HCT116 (cell line): ENCODE results near the gene VRTN. TPM values are rescaled to one million over a fixed set of nuclear protein-coding genes. Genes with fewer than 3 reads are reported as not detected.

Experiments
- ATAC-seq: fragments of 200-7000 bp; cut with Tn5 transposase; 2 replicates; pipeline ENCODE4 v1.9.1; 2020; ENCODE audit warnings: mild to moderate bottlenecking, moderate library complexity
- BruUV-seq: library from RNA; stranded (reverse); fragments of 400-500 nt; replicated peaks from 2 replicates; lab custom pipeline; 2021; lab: Mats Ljungman, UMichigan
- CTCF ChIA-PET: fragments of 300-600 bp; sonication (Branson Sonifier 250); formaldehyde crosslinking; loops from one replicate; lab custom pipeline; 2021; ENCODE audit warnings: antibody characterized with exemption; lab: Charles Lee
- POLR2A ChIA-PET: fragments of 300-600, 350-600 bp; sonication (Branson Sonifier 250); formaldehyde crosslinking; loops from one replicate; lab custom pipeline; 2021; ENCODE audit warnings: antibody characterized with exemption; lab: Charles Lee
- RAD21 ChIA-PET, 2 experiments: fragments of 300-600 bp; sonication (Branson Sonifier 250); formaldehyde crosslinking; loops; one replicate each; lab custom pipeline; 2023; ENCODE audit warnings: low total read pairs in 2 of 2; ENCODE audit not compliant: uncharacterized antibody in 2 of 2, unreplicated experiment in 2 of 2, low non-redundant PET in 1 of 2; lab: Charles Lee
- DNase-seq: peaks from one replicate; pipeline ENCODE4 v3.0.0-alpha.2; 2010; ENCODE audit warnings: low read depth, low spot score
- H2AFZ ChIP-seq: fragments of 200-600 bp; shearing (Covaris generic), sonication (generic); 2 replicates; pipeline ENCODE4 v1.6.1; 2017; ENCODE audit warnings: low read depth, mixed run types, mixed read lengths, antibody characterized with exemption, low read length; ENCODE audit not compliant: poor library complexity, severe bottlenecking
- H3K27ac ChIP-seq: 2 replicates; pipeline ENCODE4 v1.5.1; 2012; ENCODE audit warnings: low read depth, low read length
- H3K27me3 ChIP-seq: fragments of 200-600 bp; sonication (generic); 2 replicates; pipeline ENCODE4 v1.6.1; 2016; ENCODE audit warnings: mixed run types, low read length, mixed read lengths; ENCODE audit not compliant: insufficient read depth
- H3K36me3 ChIP-seq, 2 experiments: fragments of 200-500 bp in 1 of 2; fragments of 200-600 bp in 1 of 2; sonication (Bioruptor generic) in 1 of 2; sonication (generic) in 1 of 2; 2 replicates each; pipeline versions ENCODE4 v1.5.1 to v1.6.1; 2014 to 2016; ENCODE audit warnings: low read length in 2 of 2, inconsistent platforms in 1 of 2, mixed read lengths in 1 of 2, mixed run types in 1 of 2; ENCODE audit not compliant: insufficient read depth in 2 of 2, control insufficient read depth in 1 of 2
- H3K4me1 ChIP-seq, 2 experiments: fragments of 200-600 bp in 1 of 2; sonication (generic) in 1 of 2; 2 replicates each; pipeline versions ENCODE4 v1.5.1 to v1.6.1; 2012 to 2017; ENCODE audit warnings: low read length in 2 of 2, inconsistent platforms in 1 of 2, mild to moderate bottlenecking in 1 of 2, mixed read lengths in 1 of 2, mixed run types in 1 of 2, moderate library complexity in 1 of 2; ENCODE audit not compliant: insufficient read depth in 2 of 2, control insufficient read depth in 1 of 2
- H3K4me2 ChIP-seq: fragments of 200-600 bp; sonication (generic); 2 replicates; pipeline ENCODE4 v1.6.1; 2017; ENCODE audit warnings: mixed run types, low read length, mixed read lengths
- H3K4me3 ChIP-seq, 2 experiments: fragments of 200-600 bp in 1 of 2; sonication (generic) in 1 of 2; replicated peaks in 1 of 2; 2 replicates each; pipeline ENCODE4 v1.5.1; 2011 to 2016; ENCODE audit warnings: low read length in 2 of 2, control low read depth in 1 of 2, low read depth in 1 of 2, mild to moderate bottlenecking in 1 of 2, mixed read lengths in 1 of 2, mixed run types in 1 of 2
- H3K79me2 ChIP-seq: fragments of 200-600 bp; sonication (generic); 2 replicates; pipeline ENCODE4 v1.6.1; 2017; ENCODE audit warnings: mild to moderate bottlenecking, mixed run types, low read length, moderate library complexity, mixed read lengths; ENCODE audit not compliant: insufficient read depth
- H3K9ac ChIP-seq: fragments of 200-600 bp; sonication (generic); 2 replicates; pipeline ENCODE4 v1.6.1; 2016; ENCODE audit warnings: low read length, mixed read lengths
- H3K9me2 ChIP-seq: fragments of 200-600 bp; sonication (generic), shearing (Covaris generic); 2 replicates; pipeline ENCODE4 v1.6.1; 2017; ENCODE audit warnings: mixed run types, mild to moderate bottlenecking, moderate library complexity; ENCODE audit not compliant: insufficient read depth
- H3K9me3 ChIP-seq, 2 experiments: fragments of 200-500 bp in 1 of 2; fragments of 200-600 bp in 1 of 2; sonication (Bioruptor generic) in 1 of 2; sonication (generic) in 1 of 2; 2 replicates each; pipeline ENCODE4 v1.6.1; 2014 to 2017; ENCODE audit warnings: low read length in 2 of 2, mixed read lengths in 2 of 2, inconsistent platforms in 1 of 2, low read depth in 1 of 2, mild to moderate bottlenecking in 1 of 2, mixed run types in 1 of 2, moderate library complexity in 1 of 2; ENCODE audit not compliant: control insufficient read depth in 1 of 2, insufficient read depth in 1 of 2
- H4K20me1 ChIP-seq: fragments of 200-600 bp; sonication (generic), shearing (Covaris generic); 2 replicates; pipeline ENCODE4 v1.6.1; 2017; ENCODE audit warnings: mixed run types, mild to moderate bottlenecking, moderate library complexity; ENCODE audit not compliant: insufficient read depth
- CBX3 ChIP-seq: IDR thresholded peaks from 2 replicates; pipeline ENCODE4 v1.6.1; 2012; ENCODE audit warnings: low read depth
- EGR1 ChIP-seq: IDR thresholded peaks from 2 replicates; pipeline ENCODE4 v1.6.1; 2012; ENCODE audit warnings: low read depth
- EZH2phosphoT487 ChIP-seq: fragments of 200-600 bp; IDR thresholded peaks from 2 replicates; pipeline ENCODE4 v1.6.1; 2018; ENCODE audit warnings: antibody characterized with exemption, borderline replicate concordance
- FOSL1 ChIP-seq: IDR thresholded peaks from 2 replicates; pipeline ENCODE4 v1.6.1; 2012; ENCODE audit warnings: low read depth
- JUND ChIP-seq: IDR thresholded peaks from 2 replicates; pipeline ENCODE4 v1.6.1; 2012
- POLR2A ChIP-seq: IDR thresholded peaks from 2 replicates; pipeline ENCODE4 v1.7.0; 2011; ENCODE audit warnings: borderline replicate concordance; ENCODE audit not compliant: insufficient read depth, insufficient read length; ENCODE audit errors: extremely low read depth
- POLR2AphosphoS5 ChIP-seq: IDR thresholded peaks from 2 replicates; pipeline ENCODE4 v1.6.1; 2011; ENCODE audit warnings: mild to moderate bottlenecking, low read depth, low read length, moderate library complexity
- RAD21 ChIP-seq: IDR thresholded peaks from 2 replicates; pipeline ENCODE4 v1.6.1; 2012; ENCODE audit warnings: low read depth, mild to moderate bottlenecking
- SIN3A ChIP-seq: IDR thresholded peaks from 2 replicates; pipeline ENCODE4 v1.6.1; 2012; ENCODE audit warnings: low read depth
- SP1 ChIP-seq: IDR thresholded peaks from 2 replicates; pipeline ENCODE4 v1.6.1; 2012; ENCODE audit warnings: low read depth
- YY1 ChIP-seq: IDR thresholded peaks from 2 replicates; pipeline ENCODE4 v1.6.1; 2011; ENCODE audit warnings: low read length, low read depth, moderate library complexity, mild to moderate bottlenecking; ENCODE audit not compliant: insufficient replicate concordance; ENCODE audit errors: extremely low read depth
- ZFX ChIP-seq: fragments of 450-650 bp; IDR thresholded peaks from 2 replicates; pipeline ENCODE4 v1.6.1; 2017
- ZNF274 ChIP-seq: fragments of 200-500 bp; sonication (Bioruptor generic); IDR thresholded peaks from 2 replicates; pipeline ENCODE4 v1.6.1; 2014; ENCODE audit warnings: mild to moderate bottlenecking, low read depth, low read length, inconsistent platforms
- intact Hi-C: fragments of 100-400 bp; cut with micrococcal nuclease; formaldehyde crosslinking; loops from 2 replicates; pipeline ENCODE4 v1.10.0; 2022
- total RNA-seq: library from RNA; stranded (reverse); gene quantifications from one replicate; pipeline ENCODE4 v1.2.1, GENCODE V29; 2021; ENCODE audit not compliant: unreplicated experiment
- TF ChIP-seq, protein P1 (sequence below): IDR thresholded peaks from 2 replicates; pipeline ENCODE4 v1.6.1; 2011; ENCODE audit warnings: mild to moderate bottlenecking, low read length, moderate library complexity; ENCODE audit not compliant: insufficient replicate concordance; ENCODE audit errors: extremely low read depth
- TF ChIP-seq, protein P2 (sequence below): IDR thresholded peaks from 2 replicates; pipeline ENCODE4 v1.6.1; 2012
- TF ChIP-seq, protein P3 (sequence below): IDR thresholded peaks from 2 replicates; pipeline ENCODE4 v1.6.1; 2012
- TF ChIP-seq, protein P4 (sequence below), 3 experiments: fragments of 200-600 bp in 1 of 3; sonication (generic) in 1 of 3; IDR thresholded peaks in 2 of 3; conservative IDR thresholded peaks in 1 of 3; 2 replicates each; pipeline ENCODE4 v1.5.1; 2012 to 2017; ENCODE audit warnings: low read depth in 2 of 3, low read length in 2 of 3, antibody characterized with exemption in 1 of 3, borderline replicate concordance in 1 of 3, control low read depth in 1 of 3, mild to moderate bottlenecking in 1 of 3, mixed read lengths in 1 of 3, mixed run types in 1 of 3, moderate library complexity in 1 of 3; ENCODE audit not compliant: insufficient read depth in 1 of 3

The VRTN gene
- total RNA-seq, 1 experiment from 2014 or later, result 0.10 TPM

DNA sequence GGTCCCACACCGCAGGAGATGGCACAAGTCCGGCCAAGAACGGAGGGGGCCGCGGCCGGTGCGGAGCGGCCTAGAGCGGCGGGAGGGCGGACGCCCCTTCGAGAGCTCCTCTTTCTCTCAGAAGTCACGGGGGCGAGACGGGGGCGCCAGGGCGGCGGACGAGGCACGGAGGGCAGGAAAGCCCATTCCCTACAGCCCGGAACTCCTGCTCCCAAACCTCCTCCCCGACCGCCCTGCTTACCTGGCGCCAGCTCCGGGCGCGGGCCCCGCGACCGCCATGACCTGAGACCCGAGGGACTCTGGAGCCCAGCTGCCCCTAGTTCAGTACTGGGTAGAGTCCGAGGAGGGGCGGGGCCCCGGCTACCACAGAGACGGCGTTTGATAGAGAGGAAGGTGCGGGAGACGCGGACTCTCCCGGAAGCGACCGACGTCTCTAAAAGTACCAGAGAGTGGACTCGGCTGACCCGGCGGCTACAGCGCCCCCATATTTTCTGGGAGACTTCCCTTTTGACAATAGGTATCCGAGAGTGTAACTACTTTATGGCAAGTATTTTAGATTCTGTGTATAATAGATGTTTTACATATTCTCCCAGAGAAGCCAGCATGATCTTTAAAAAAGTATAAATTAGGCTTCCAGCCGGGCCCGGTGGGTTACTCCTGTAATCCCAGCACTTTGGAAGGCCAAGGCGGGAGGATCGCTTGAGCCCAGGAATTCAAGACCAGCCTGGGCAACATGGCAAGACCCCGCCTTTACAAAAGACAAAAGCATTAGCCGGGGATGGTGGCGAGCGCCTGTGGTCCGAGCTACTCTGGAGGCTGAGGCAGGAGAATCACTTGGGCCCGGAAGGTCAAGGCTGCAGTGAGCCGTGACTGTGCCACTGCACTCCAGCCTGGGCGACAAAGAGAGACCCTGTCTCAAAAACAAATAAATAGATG lies 45.4 kb upstream of the VRTN start, which contains the start of gene ABCD4 (continued):
- TF ChIP-seq, protein P1, sequence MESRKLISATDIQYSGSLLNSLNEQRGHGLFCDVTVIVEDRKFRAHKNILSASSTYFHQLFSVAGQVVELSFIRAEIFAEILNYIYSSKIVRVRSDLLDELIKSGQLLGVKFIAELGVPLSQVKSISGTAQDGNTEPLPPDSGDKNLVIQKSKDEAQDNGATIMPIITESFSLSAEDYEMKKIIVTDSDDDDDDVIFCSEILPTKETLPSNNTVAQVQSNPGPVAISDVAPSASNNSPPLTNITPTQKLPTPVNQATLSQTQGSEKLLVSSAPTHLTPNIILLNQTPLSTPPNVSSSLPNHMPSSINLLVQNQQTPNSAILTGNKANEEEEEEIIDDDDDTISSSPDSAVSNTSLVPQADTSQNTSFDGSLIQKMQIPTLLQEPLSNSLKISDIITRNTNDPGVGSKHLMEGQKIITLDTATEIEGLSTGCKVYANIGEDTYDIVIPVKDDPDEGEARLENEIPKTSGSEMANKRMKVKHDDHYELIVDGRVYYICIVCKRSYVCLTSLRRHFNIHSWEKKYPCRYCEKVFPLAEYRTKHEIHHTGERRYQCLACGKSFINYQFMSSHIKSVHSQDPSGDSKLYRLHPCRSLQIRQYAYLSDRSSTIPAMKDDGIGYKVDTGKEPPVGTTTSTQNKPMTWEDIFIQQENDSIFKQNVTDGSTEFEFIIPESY, result no peak
- TF ChIP-seq EZH2phosphoT487, result no peak
- peak; percentile 24; the same call in 1 of the 2 replicates for TF ChIP-seq JUND
- no peak for TF ChIP-seq FOSL1
- TF ChIP-seq SP1, result peak; percentile 54
- TF ChIP-seq, all 23 proteins: peak for 12

DNA sequence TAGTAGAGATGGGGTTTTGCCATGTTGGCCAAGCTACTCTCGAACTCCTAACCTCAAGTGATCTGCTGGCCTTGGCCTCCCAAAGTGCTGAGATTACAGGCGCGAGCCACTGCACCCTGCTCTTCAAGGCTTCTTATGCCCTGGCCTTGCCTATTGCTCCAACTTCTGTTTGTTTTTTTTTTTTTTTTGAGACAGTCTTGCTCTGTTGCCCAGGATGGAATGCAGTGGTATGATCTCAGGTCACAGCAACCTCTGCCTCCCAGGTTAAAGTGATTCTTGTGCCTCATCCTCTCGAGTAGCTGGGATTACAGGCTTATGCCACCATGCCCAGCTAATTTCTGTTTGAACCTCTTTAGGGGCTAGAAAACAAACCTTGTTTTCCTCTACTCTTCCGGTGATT lies 39.6 kb upstream of the VRTN start:
- no peaks in the 10 kb centered on the region for H3K9me2 ChIP-seq
- ChIA-PET POLR2A (interaction anchor here (0.6 kb wide), 1 partner anchor 1015 kb away, joined by 3 read pairs; no protein-coding TSS in a partner anchor), RAD21 (no interaction called here), CTCF (no interaction called here)
- H3K4me1 ChIP-seq, result peaks cover 5 to 7% of the 10 kb centered on the region in 2 experiments
- no peaks in the 10 kb centered on the region for H4K20me1 ChIP-seq
- no peak overlapping the region for H3K4me2 ChIP-seq
- no peaks in the 10 kb centered on the region for H3K79me2 ChIP-seq
- H3K9me3 ChIP-seq, result no peaks in the 10 kb centered on the region
- H3K27me3 ChIP-seq, result no peaks in the 10 kb centered on the region
- no peak overlapping the region for H2AFZ ChIP-seq
- H3K9ac ChIP-seq, result no peak overlapping the region
- no peak overlapping the region for H3K4me3 ChIP-seq
- DNase-seq (no peak), ATAC-seq (no peak)
- H3K36me3 ChIP-seq, result no peaks in the 10 kb centered on the region
- intact Hi-C loops, result no loop called here
- BruUV-seq, result no TSS peak
- no peak overlapping the region for H3K27ac ChIP-seq
- no peak for TF ChIP-seq EGR1
- TF ChIP-seq SIN3A, result no peak
- TF ChIP-seq ZFX, result no peak
- TF ChIP-seq POLR2AphosphoS5, result no peak
- TF ChIP-seq, protein P2, sequence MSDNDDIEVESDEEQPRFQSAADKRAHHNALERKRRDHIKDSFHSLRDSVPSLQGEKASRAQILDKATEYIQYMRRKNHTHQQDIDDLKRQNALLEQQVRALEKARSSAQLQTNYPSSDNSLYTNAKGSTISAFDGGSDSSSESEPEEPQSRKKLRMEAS, result no peak
- TF ChIP-seq CBX3, result no peak
- TF ChIP-seq RAD21, result no peak
- TF ChIP-seq SP1, result no peak
- no peak for TF ChIP-seq ZNF274
- no peak for TF ChIP-seq POLR2A
- TF ChIP-seq, protein P3, sequence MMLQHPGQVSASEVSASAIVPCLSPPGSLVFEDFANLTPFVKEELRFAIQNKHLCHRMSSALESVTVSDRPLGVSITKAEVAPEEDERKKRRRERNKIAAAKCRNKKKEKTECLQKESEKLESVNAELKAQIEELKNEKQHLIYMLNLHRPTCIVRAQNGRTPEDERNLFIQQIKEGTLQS, result no peak
- TF ChIP-seq, protein P4, sequence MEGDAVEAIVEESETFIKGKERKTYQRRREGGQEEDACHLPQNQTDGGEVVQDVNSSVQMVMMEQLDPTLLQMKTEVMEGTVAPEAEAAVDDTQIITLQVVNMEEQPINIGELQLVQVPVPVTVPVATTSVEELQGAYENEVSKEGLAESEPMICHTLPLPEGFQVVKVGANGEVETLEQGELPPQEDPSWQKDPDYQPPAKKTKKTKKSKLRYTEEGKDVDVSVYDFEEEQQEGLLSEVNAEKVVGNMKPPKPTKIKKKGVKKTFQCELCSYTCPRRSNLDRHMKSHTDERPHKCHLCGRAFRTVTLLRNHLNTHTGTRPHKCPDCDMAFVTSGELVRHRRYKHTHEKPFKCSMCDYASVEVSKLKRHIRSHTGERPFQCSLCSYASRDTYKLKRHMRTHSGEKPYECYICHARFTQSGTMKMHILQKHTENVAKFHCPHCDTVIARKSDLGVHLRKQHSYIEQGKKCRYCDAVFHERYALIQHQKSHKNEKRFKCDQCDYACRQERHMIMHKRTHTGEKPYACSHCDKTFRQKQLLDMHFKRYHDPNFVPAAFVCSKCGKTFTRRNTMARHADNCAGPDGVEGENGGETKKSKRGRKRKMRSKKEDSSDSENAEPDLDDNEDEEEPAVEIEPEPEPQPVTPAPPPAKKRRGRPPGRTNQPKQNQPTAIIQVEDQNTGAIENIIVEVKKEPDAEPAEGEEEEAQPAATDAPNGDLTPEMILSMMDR (IDR thresholded peaks at IDR 0.05 in 2 of 3, conservative IDR thresholded peaks at IDR 0.05 in 1 of 3; ENCODE audit: borderline replicate concordance in 1 of 3, insufficient read depth in 1 of 3, low read depth in 2 of 3, low read length in 2 of 3), result no peak
- no peak for TF ChIP-seq FOSL1
- no peak for TF ChIP-seq JUND
- TF ChIP-seq YY1, result no peak
